Activated CD8-positive, alpha-beta memory T cell treated with anti-CD3 and anti-CD28 coated beads for 48 hours (primary cell): ENCODE results near the gene NSUN4.
"Not testable (repeated sequence)": the region's sequence is repeated elsewhere in the genome, so short reads cannot be mapped to it uniquely, and the experiment has no call there.

Source experiments
- DNase-seq, 3 experiments: peaks; one replicate each; pipeline ENCODE4 v3.0.0-alpha.2; 2020; ENCODE audit warnings: low read depth in 2 of 3, low spot score in 2 of 3

NSUN4 gene

GRCh38 chr1:46364612-46365011, 24.0 kb downstream of the NSUN4 start:
- DNase-seq: no peak

- not testable (repeated sequence) for DNase-seq
Measured at GRCh38 chr1:46365796-46366195, 25.2 kb downstream of the NSUN4 start.

GRCh38 chr1:46367072-46367471, 26.5 kb downstream of the NSUN4 start:
- no peak for DNase-seq

- DNase-seq: not testable (repeated sequence)
Measured at GRCh38 chr1:46367701-46368100, 27.1 kb downstream of the NSUN4 start.

GRCh38 chr1:46368791-46369190, 28.2 kb downstream of the NSUN4 start:
- DNase-seq: no peak

GRCh38 chr1:46369542-46370213, 29.1 kb downstream of the NSUN4 start:
- no peak for DNase-seq

- no peak for DNase-seq
Measured at GRCh38 chr1:46370214-46370633, 29.6 kb downstream of the NSUN4 start.

- no peak for DNase-seq
Measured at GRCh38 chr1:46372431-46372830, 31.8 kb downstream of the NSUN4 start.

- DNase-seq: no peak
Measured at GRCh38 chr1:46379996-46380395, 39.4 kb downstream of the NSUN4 start.

- no peak for DNase-seq
Measured at GRCh38 chr1:46380508-46380907, 39.9 kb downstream of the NSUN4 start.

GRCh38 chr1:46393510-46393909, 52.9 kb downstream of the NSUN4 start:
- no peak for DNase-seq

- no peak for DNase-seq
Measured at GRCh38 chr1:46394108-46394871, 53.7 kb downstream of the NSUN4 start, which contains the start of gene FAAH. TSS of gene FAAH (plus strand) at chr1:46394317. CDS start at chr1:46394349, 32 bp downstream.

- no peak for DNase-seq
Measured at GRCh38 chr1:46394872-46395465, 54.4 kb downstream of the NSUN4 start.

GRCh38 chr1:46396441-46397398, 56.1 kb downstream of the NSUN4 start:
- no peak for DNase-seq

- DNase-seq: no peak
Measured at GRCh38 chr1:46399307-46399706, 58.7 kb downstream of the NSUN4 start.

- no peak for DNase-seq
Measured at GRCh38 chr1:46400421-46400820, 59.8 kb downstream of the NSUN4 start.

- no peak for DNase-seq
Measured at GRCh38 chr1:46401154-46401913, 60.7 kb downstream of the NSUN4 start.

GRCh38 chr1:46401964-46402626, 61.5 kb downstream of the NSUN4 start:
- no peak for DNase-seq

GRCh38 chr1:46403916-46404315, 63.3 kb downstream of the NSUN4 start:
- no peak for DNase-seq
